GF-D8 (cell line): ENCODE results near the gene KCNQ1OT1.

Source experiments
- DNase-seq: peaks from one replicate; lab custom pipeline; 2025; lab: John Stamatoyannopoulos, UW

KCNQ1OT1 gene

GRCh38 chr11:2594267-2594666 lies 105.5 kb downstream of the KCNQ1OT1 start:
- DNase-seq, result no peak

- DNase-seq, result no peak
Observed at GRCh38 chr11:2593393-2593950, 106.3 kb downstream of the KCNQ1OT1 start.

GRCh38 chr11:2592559-2593392 lies 107.0 kb downstream of the KCNQ1OT1 start:
- no peak for DNase-seq

GRCh38 chr11:2591805-2592204 lies 108.0 kb downstream of the KCNQ1OT1 start:
- DNase-seq, result no peak

GRCh38 chr11:2590965-2591754 lies 108.6 kb downstream of the KCNQ1OT1 start:
- DNase-seq, result no peak

- DNase-seq, result no peak
Observed at GRCh38 chr11:2590131-2590964, 109.4 kb downstream of the KCNQ1OT1 start.

GRCh38 chr11:2589538-2589934 lies 110.3 kb downstream of the KCNQ1OT1 start:
- no peak for DNase-seq

- DNase-seq, result no peak
Observed at GRCh38 chr11:2588809-2589537, 110.8 kb downstream of the KCNQ1OT1 start.

- no peak for DNase-seq
Observed at GRCh38 chr11:2587976-2588748, 111.6 kb downstream of the KCNQ1OT1 start.

- DNase-seq, result no peak
Observed at GRCh38 chr11:2587132-2587930, 112.5 kb downstream of the KCNQ1OT1 start.

- no peak for DNase-seq
Observed at GRCh38 chr11:2586793-2587131, 113.0 kb downstream of the KCNQ1OT1 start.

- DNase-seq, result no peak
Observed at GRCh38 chr11:2586087-2586792, 113.6 kb downstream of the KCNQ1OT1 start.

- no peak for DNase-seq
Observed at GRCh38 chr11:2585566-2586086, 114.2 kb downstream of the KCNQ1OT1 start.

GRCh38 chr11:2584812-2585565 lies 114.8 kb downstream of the KCNQ1OT1 start:
- DNase-seq, result no peak

- DNase-seq, result no peak
Observed at GRCh38 chr11:2584434-2584811, 115.4 kb downstream of the KCNQ1OT1 start.

GRCh38 chr11:2583605-2583958 lies 116.2 kb downstream of the KCNQ1OT1 start:
- no peak for DNase-seq

GRCh38 chr11:2582946-2583604 lies 116.7 kb downstream of the KCNQ1OT1 start:
- DNase-seq, result no peak
